ENCODE results near the gene LSAMP. TPM values are rescaled to one million over a fixed set of nuclear protein-coding genes. Genes with fewer than 3 reads are reported as not detected.

Gene LSAMP
- total and polyA plus RNA-seq, 2 of the 8 experiments (the other 6 are each of a cell fraction or from before 2014, with no cell fraction given) = 1.8 to 5.7 TPM

GRCh38 chr3:116053017-116053416 is 392.3 kb downstream of the LSAMP start (continued):
- TF ChIP-seq CHD7 (IDR thresholded peaks at IDR 0.05; ENCODE audit: insufficient replicate concordance, low read length) = no peak
- TF ChIP-seq NANOG (IDR thresholded peaks at IDR 0.05; ENCODE audit: insufficient read depth, low read depth, low read length, poor library complexity, severe bottlenecking) = no peak
- TF ChIP-seq MAFK (IDR thresholded peaks at IDR 0.05; ENCODE audit: low read depth, low read length) = no peak
- no peak for TF ChIP-seq HDAC2 (IDR thresholded peaks at IDR 0.05; ENCODE audit: borderline replicate concordance in 1 of 2, low read depth in 2 of 2, low read length in 2 of 2)
- TF ChIP-seq TAF1 (IDR thresholded peaks at IDR 0.05; ENCODE audit: low read depth, low read length) = no peak
- TF ChIP-seq, protein P1, sequence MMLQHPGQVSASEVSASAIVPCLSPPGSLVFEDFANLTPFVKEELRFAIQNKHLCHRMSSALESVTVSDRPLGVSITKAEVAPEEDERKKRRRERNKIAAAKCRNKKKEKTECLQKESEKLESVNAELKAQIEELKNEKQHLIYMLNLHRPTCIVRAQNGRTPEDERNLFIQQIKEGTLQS (IDR thresholded peaks at IDR 0.05; ENCODE audit: insufficient read depth, low read depth, low read length) = no peak
- no peak for TF ChIP-seq CTCF (IDR thresholded peaks at IDR 0.05; ENCODE audit: control extremely low read depth in 1 of 3, insufficient read depth in 1 of 3, low read depth in 1 of 3, low read length in 3 of 3)
- TF ChIP-seq CHD1 (IDR thresholded peaks at IDR 0.05; ENCODE audit: low read depth, low read length) = no peak

All from H1 (cell line).